ENCODE results near the gene ALB. TPM values are rescaled to one million over a fixed set of nuclear protein-coding genes. Genes with fewer than 3 reads are reported as not detected.

ALB gene
- total and polyA plus RNA-seq, 2 of the 8 experiments (the other 6 are each of a cell fraction or from before 2014, with no cell fraction given), result 0.12 TPM; not detected in 1

DNA sequence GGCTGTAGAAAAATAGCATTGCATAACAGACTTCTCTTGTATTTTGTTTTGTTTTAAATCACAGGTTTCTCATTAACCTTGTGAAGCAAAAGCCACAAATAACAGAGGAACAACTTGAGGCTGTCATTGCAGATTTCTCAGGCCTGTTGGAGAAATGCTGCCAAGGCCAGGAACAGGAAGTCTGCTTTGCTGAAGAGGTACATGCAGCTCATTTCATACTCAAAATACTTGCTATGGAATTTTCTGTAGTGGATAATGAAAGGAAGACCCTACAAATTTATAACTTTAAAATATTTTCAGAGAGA is 49.6 kb downstream of the ALB start:
- peak overlapping the region; percentile 59 for H2BK120ac ChIP-seq (replicated peaks; ENCODE audit: low read depth, low read length)
- peak overlapping the region; percentile 52 for H4K5ac ChIP-seq (ENCODE audit: insufficient read length, low read depth, low read length)
- H2BK12ac ChIP-seq (ENCODE audit: low read depth, low read length), result peak overlapping the region; percentile 69; the same call in 1 of the 2 replicates
- peak overlapping the region; percentile 43; the same call in 1 of the 2 replicates for H3K27ac ChIP-seq (ENCODE audit: low read depth, low read length)
- H3K4me3 ChIP-seq (ENCODE audit: extremely low read depth in 1 of 4, insufficient read depth in 2 of 4, low read depth in 3 of 4, low read length in 4 of 4), result no peak overlapping the region
- no peak overlapping the region for H3K23ac ChIP-seq (ENCODE audit: insufficient read length)
- peak overlapping the region; percentile 48 for H3K4ac ChIP-seq (replicated peaks; ENCODE audit: insufficient read length, low read depth, low read length)
- H4K20me1 ChIP-seq (replicated peaks in 1 of 2; ENCODE audit: control insufficient read depth in 1 of 2, insufficient read depth in 2 of 2, low read length in 2 of 2), result no peaks in the 10 kb centered on the region
- TF ChIP-seq RXRA (IDR thresholded peaks at IDR 0.05; ENCODE audit: insufficient read depth, low read depth, low read length) (no peak), ZNF274 (IDR thresholded peaks at IDR 0.05; ENCODE audit: borderline replicate concordance, extremely low read depth, low read length) (no peak), RFX5 (IDR thresholded peaks at IDR 0.05; ENCODE audit: borderline replicate concordance, low read depth, low read length) (no peak), CBX5 (IDR thresholded peaks at IDR 0.05; ENCODE audit: low read depth, low read length) (no peak), EP300 (IDR thresholded peaks at IDR 0.05; ENCODE audit: borderline replicate concordance in 1 of 2, low read depth in 2 of 2, low read length in 2 of 2) (no peak), CBX8 (IDR thresholded peaks at IDR 0.05; ENCODE audit: borderline replicate concordance, low read depth, low read length) (no peak), POU5F1 (IDR thresholded peaks at IDR 0.05; ENCODE audit: low read depth, low read length) (no peak), SAP30 (IDR thresholded peaks at IDR 0.05; ENCODE audit: insufficient read depth, insufficient replicate concordance, low read length) (no peak), CHD2 (IDR thresholded peaks at IDR 0.05; ENCODE audit: low read length) (no peak), NANOG (IDR thresholded peaks at IDR 0.05; ENCODE audit: insufficient read depth, low read depth, low read length, poor library complexity, severe bottlenecking) (no peak), POLR2AphosphoS5 (IDR thresholded peaks at IDR 0.05; ENCODE audit: low read depth, low read length) (no peak)
- TF ChIP-seq, protein P1, sequence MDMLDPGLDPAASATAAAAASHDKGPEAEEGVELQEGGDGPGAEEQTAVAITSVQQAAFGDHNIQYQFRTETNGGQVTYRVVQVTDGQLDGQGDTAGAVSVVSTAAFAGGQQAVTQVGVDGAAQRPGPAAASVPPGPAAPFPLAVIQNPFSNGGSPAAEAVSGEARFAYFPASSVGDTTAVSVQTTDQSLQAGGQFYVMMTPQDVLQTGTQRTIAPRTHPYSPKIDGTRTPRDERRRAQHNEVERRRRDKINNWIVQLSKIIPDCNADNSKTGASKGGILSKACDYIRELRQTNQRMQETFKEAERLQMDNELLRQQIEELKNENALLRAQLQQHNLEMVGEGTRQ (IDR thresholded peaks at IDR 0.05; ENCODE audit: low read length), result no peak
- peak overlapping the region; percentile 87 for H4K91ac ChIP-seq (replicated peaks; ENCODE audit: insufficient read length, low read length)
- no peaks in the 10 kb centered on the region for H3K79me1 ChIP-seq (ENCODE audit: low read depth, low read length)
- no peaks in the 10 kb centered on the region for H3K23me2 ChIP-seq (ENCODE audit: low read depth, low read length)
- H3K9ac ChIP-seq (replicated peaks in 1 of 4; ENCODE audit: extremely low read depth in 1 of 4, low read depth in 3 of 4, low read length in 3 of 4), result no peak overlapping the region
- DNase-seq (ENCODE audit: low read depth in 1 of 2, low spot score in 2 of 2) (no peak), FAIRE-seq (no peak)
- H3K27me3 ChIP-seq (replicated peaks in 1 of 4; ENCODE audit: control insufficient read depth in 3 of 4, extremely low read depth in 1 of 4, insufficient read depth in 3 of 4, low read length in 3 of 4), result no peaks in the 10 kb centered on the region
- 0 out of 2 replicates have a peak overlapping the region, but pooled peaks have one; percentile 2 for H2BK20ac ChIP-seq (ENCODE audit: low read length)
- ChIA-PET CTCF (ENCODE audit: partially characterized antibody) (interaction anchor here (1.5 kb wide), 1 partner anchor 19 kb away, joined by 4 read pairs; no protein-coding TSS in a partner anchor), POLR2A (ENCODE audit: partially characterized antibody) (no interaction called here)
- no peaks in the 10 kb centered on the region for H3K79me2 ChIP-seq (ENCODE audit: control insufficient read depth in 1 of 2, insufficient read depth in 2 of 2, low read length in 2 of 2)
- peaks cover 5 to 25% (median 14%) of the 10 kb centered on the region in 4 experiments for H3K4me1 ChIP-seq (replicated peaks in 1 of 4; ENCODE audit: control insufficient read depth in 3 of 4, insufficient read depth in 4 of 4, low read length in 3 of 4)
- no peaks in the 10 kb centered on the region for H3K9me3 ChIP-seq (ENCODE audit: insufficient read depth in 2 of 2, low read depth in 1 of 2, low read length in 1 of 2)
- no peak overlapping the region for H2AFZ ChIP-seq (ENCODE audit: low read length)
- H2AK5ac ChIP-seq (ENCODE audit: low read depth, low read length), result peak overlapping the region; percentile 79; the same call in 1 of the 2 replicates
- H3K36me3 ChIP-seq (ENCODE audit: control insufficient read depth in 2 of 4, insufficient read depth in 4 of 4, low read length in 3 of 4), result peaks cover 0 to 2% (median 0%) of the 10 kb centered on the region in 4 experiments; a peak in 2 of 8 replicates
- H2BK15ac ChIP-seq (ENCODE audit: low read length), result no peak overlapping the region
- H3K4me2 ChIP-seq (ENCODE audit: insufficient read depth in 1 of 2, low read depth in 2 of 2, low read length in 2 of 2), result peak overlapping the region in 1 of 2 experiments; percentile 62; a peak in 1 of 4 replicates
- peak overlapping the region; percentile 84; the same call in 1 of the 2 replicates for H2BK5ac ChIP-seq (ENCODE audit: low read depth, low read length)
- no peak overlapping the region; the same call in 1 of the 2 replicates for H3K18ac ChIP-seq (ENCODE audit: extremely low read depth, low read length)
- H4K8ac ChIP-seq (ENCODE audit: extremely low read depth, insufficient read depth, low read length), result no peak overlapping the region
- no peak overlapping the region for H3K14ac ChIP-seq (ENCODE audit: insufficient read length)
- no peak overlapping the region for H3K56ac ChIP-seq (replicated peaks; ENCODE audit: insufficient read length, low read depth, low read length)

Data from H1 (cell line).